ENCODE results near the gene GPX8.

The GPX8 gene

GRCh38 chr5:55159763-55160492 lies at the start of gene GPX8:
GPX8 (plus strand) TSS chr5:55160171; CDS start chr5:55160193, 22 bp downstream.
- peak within 1 kb of the TSS; percentile 73 for H3K4me3 ChIP-seq (ENCODE audit: low read depth, low read length)

GRCh38 chr5:55110217-55110616 lies 49.8 kb upstream of the GPX8 start:
- H3K4me3 ChIP-seq (ENCODE audit: low read depth, low read length) = no peak overlapping the region

- H3K4me3 ChIP-seq (ENCODE audit: low read depth, low read length) = no peak overlapping the region
These were observed 46.6 kb upstream of the GPX8 start for GRCh38 chr5:55113327-55113726.

- H3K4me3 ChIP-seq (ENCODE audit: low read depth, low read length) = no peak overlapping the region
These were observed 45.9 kb upstream of the GPX8 start for GRCh38 chr5:55114061-55114460.

GRCh38 chr5:55123365-55123764 lies 36.6 kb upstream of the GPX8 start:
- no peak overlapping the region for H3K4me3 ChIP-seq (ENCODE audit: low read depth, low read length)

GRCh38 chr5:55134053-55134722 lies 25.8 kb upstream of the GPX8 start:
- H3K4me3 ChIP-seq (ENCODE audit: low read depth, low read length) = no peak overlapping the region

- H3K4me3 ChIP-seq (ENCODE audit: low read depth, low read length) = no peak overlapping the region
These were observed 23.4 kb upstream of the GPX8 start for GRCh38 chr5:55136521-55136920.

GRCh38 chr5:55140908-55141665 lies 18.9 kb upstream of the GPX8 start:
- no peak overlapping the region for H3K4me3 ChIP-seq (ENCODE audit: low read depth, low read length)

GRCh38 chr5:55141945-55142690 lies 17.9 kb upstream of the GPX8 start:
- H3K4me3 ChIP-seq (ENCODE audit: low read depth, low read length) = no peak overlapping the region

- no peak overlapping the region for H3K4me3 ChIP-seq (ENCODE audit: low read depth, low read length)
These were observed 16.3 kb upstream of the GPX8 start for GRCh38 chr5:55143624-55144023.

GRCh38 chr5:55146080-55146479 lies 13.9 kb upstream of the GPX8 start:
- H3K4me3 ChIP-seq (ENCODE audit: low read depth, low read length) = no peak overlapping the region

GRCh38 chr5:55146543-55147151 lies 13.3 kb upstream of the GPX8 start:
- H3K4me3 ChIP-seq (ENCODE audit: low read depth, low read length) = no peak overlapping the region

- no peak overlapping the region for H3K4me3 ChIP-seq (ENCODE audit: low read depth, low read length)
These were observed 10.6 kb upstream of the GPX8 start for GRCh38 chr5:55149308-55149795.

- no peak overlapping the region for H3K4me3 ChIP-seq (ENCODE audit: low read depth, low read length)
These were observed 7.8 kb upstream of the GPX8 start for GRCh38 chr5:55151923-55152842.

GRCh38 chr5:55154873-55155272 lies 5.1 kb upstream of the GPX8 start:
- no peak overlapping the region for H3K4me3 ChIP-seq (ENCODE audit: low read depth, low read length)

- H3K4me3 ChIP-seq (ENCODE audit: low read depth, low read length) = peak overlapping the region; percentile 73
These were observed 680 bp downstream of the GPX8 start for GRCh38 chr5:55160493-55161209.

- H3K4me3 ChIP-seq (ENCODE audit: low read depth, low read length) = no peak overlapping the region
These were observed 2.7 kb downstream of the GPX8 start for GRCh38 chr5:55162666-55163065.

- no peak overlapping the region for H3K4me3 ChIP-seq (ENCODE audit: low read depth, low read length)
These were observed 11.5 kb downstream of the GPX8 start for GRCh38 chr5:55171471-55171870.
